Neural progenitor cell (in vitro differentiated cells): ENCODE measurements around the gene CHIA.

Experiments used
- CTCF ChIP-seq: fragments of 200-600 bp; sonication (generic); IDR thresholded peaks from 2 replicates; pipeline ENCODE4 v1.5.1; 2017; ENCODE audit warnings: antibody characterized with exemption, mild to moderate bottlenecking
- EZH2phosphoT487 ChIP-seq: fragments of 200-600 bp; sonication (generic); IDR thresholded peaks from 2 replicates; pipeline ENCODE4 v1.6.1; 2017; ENCODE audit warnings: antibody characterized with exemption

DNA sequence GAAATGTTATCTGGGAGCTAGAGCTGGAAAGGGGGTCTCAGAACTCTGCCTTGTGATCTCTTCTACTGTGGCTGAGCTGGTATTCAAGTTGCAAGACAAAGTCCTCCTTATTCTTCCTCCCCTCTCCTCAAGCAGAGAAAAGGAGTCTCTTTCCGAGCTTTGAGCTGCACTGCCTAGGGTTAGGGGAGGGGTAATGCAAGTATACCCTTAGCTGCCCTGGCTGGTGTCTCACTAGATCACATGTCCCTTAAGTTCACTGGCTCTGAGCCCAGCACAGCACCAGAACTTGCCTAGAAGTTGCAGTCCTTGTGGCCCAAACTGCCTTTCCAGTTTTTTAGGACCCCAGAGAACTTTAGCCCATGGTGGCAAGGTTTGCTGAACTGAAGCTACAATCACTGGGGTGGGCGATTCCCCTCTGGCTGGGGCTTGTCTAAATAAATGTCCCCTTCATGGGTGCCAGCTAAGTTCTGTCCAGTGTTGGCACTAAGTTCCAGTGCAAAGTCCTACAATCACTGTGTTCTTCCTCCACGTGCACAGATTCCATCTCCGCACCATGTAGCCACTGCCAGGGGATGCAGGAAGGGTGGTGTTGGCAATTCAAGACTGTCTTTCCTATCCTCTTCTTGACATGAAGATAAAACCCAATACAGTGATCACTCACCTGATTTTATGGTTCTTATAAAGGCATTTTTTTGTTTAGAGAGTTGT is 22.7 kb upstream of the CHIA start:
- no peak for TF ChIP-seq CTCF
- TF ChIP-seq EZH2phosphoT487 = no peak
